ENCODE measurements around the gene GDF7.

The GDF7 gene

GRCh38 chr2:20620696-20621365, 46.1 kb upstream of the GDF7 start:
- in situ Hi-C loops (cut with HindIII; ENCODE audit: low sequenced_read_pairs) = no loop called here
- H3K4me3 ChIP-seq (ENCODE audit: low read depth, low read length) = no peak overlapping the region
- DNase-seq (ENCODE audit: low read depth) = no peak
- TF ChIP-seq CTCF (IDR thresholded peaks at IDR 0.05; ENCODE audit: low read depth, low read length, missing control alignments) = no peak

- TF ChIP-seq CTCF (IDR thresholded peaks at IDR 0.05; ENCODE audit: low read depth, low read length, missing control alignments) = no peak
- no peak for DNase-seq (ENCODE audit: low read depth)
- no peak overlapping the region for H3K4me3 ChIP-seq (ENCODE audit: low read depth, low read length)
- in situ Hi-C loops (cut with HindIII; ENCODE audit: low sequenced_read_pairs) = no loop called here
Observed at GRCh38 chr2:20621366-20622295, 45.3 kb upstream of the GDF7 start.

GRCh38 chr2:20622296-20622686, 44.7 kb upstream of the GDF7 start:
- in situ Hi-C loops (cut with HindIII; ENCODE audit: low sequenced_read_pairs) = no loop called here
- no peak for DNase-seq (ENCODE audit: low read depth)
- no peak for TF ChIP-seq CTCF (IDR thresholded peaks at IDR 0.05; ENCODE audit: low read depth, low read length, missing control alignments)
- no peak overlapping the region for H3K4me3 ChIP-seq (ENCODE audit: low read depth, low read length)

- no peak for TF ChIP-seq CTCF (IDR thresholded peaks at IDR 0.05; ENCODE audit: low read depth, low read length, missing control alignments)
- in situ Hi-C loops (cut with HindIII; ENCODE audit: low sequenced_read_pairs) = no loop called here
- DNase-seq (ENCODE audit: low read depth) = no peak
Observed at GRCh38 chr2:20622731-20623130, 44.2 kb upstream of the GDF7 start.

GRCh38 chr2:20623241-20623640, 43.7 kb upstream of the GDF7 start:
- TF ChIP-seq CTCF (IDR thresholded peaks at IDR 0.05; ENCODE audit: low read depth, low read length, missing control alignments) = no peak
- in situ Hi-C loops (cut with HindIII; ENCODE audit: low sequenced_read_pairs) = no loop called here
- no peak overlapping the region for H3K4me3 ChIP-seq (ENCODE audit: low read depth, low read length)
- DNase-seq (ENCODE audit: low read depth) = no peak

More at GRCh38 chr2:20622731-20623130, 44.2 kb upstream of the GDF7 start:
- no peak overlapping the region for H3K4me3 ChIP-seq (ENCODE audit: low read depth, low read length)

GRCh38 chr2:20623741-20624155, 43.2 kb upstream of the GDF7 start:
- no peak for DNase-seq (ENCODE audit: low read depth)
- in situ Hi-C loops (cut with HindIII; ENCODE audit: low sequenced_read_pairs) = no loop called here
- no peak overlapping the region for H3K4me3 ChIP-seq (ENCODE audit: low read depth, low read length)
- no peak for TF ChIP-seq CTCF (IDR thresholded peaks at IDR 0.05; ENCODE audit: low read depth, low read length, missing control alignments)

Measured in astrocyte of the cerebellum (primary cell).